ENCODE measurements around the gene TAS2R4. TPM values are rescaled to one million over a fixed set of nuclear protein-coding genes. Genes with fewer than 3 reads are reported as not detected.
"Not testable (repeated sequence)": the region's sequence is repeated elsewhere in the genome, so short reads cannot be mapped to it uniquely, and the experiment has no call there.

The TAS2R4 gene
- total RNA-seq, 1 experiment from 2014 or later, result 0.57 TPM

- in situ Hi-C loops (cut with HindIII; ENCODE audit: low pct_unique_long_range_greater_than_20kb, low sequenced_read_pairs), result no loop called here
- POLR2A ChIA-PET, result no interaction called here
Observed at GRCh38 chr7:141763797-141764196, 12.7 kb upstream of the TAS2R4 start, which contains the start of gene TAS2R3. TAS2R3 (plus strand) TSS chr7:141764097; CDS start chr7:141764159, 62 bp downstream.

GRCh38 chr7:141770083-141770583 lies 6.3 kb upstream of the TAS2R4 start:
- in situ Hi-C loops (cut with HindIII; ENCODE audit: low pct_unique_long_range_greater_than_20kb, low sequenced_read_pairs); BruUV-seq (replicated peaks); CTCF ChIA-PET; H3K27ac ChIP-seq (ENCODE audit: low read length); DNase-seq (ENCODE audit: low read depth, low spot score); H3K27me3 ChIP-seq (ENCODE audit: control insufficient read depth, insufficient read depth, low read length); ATAC-seq; H3K4me1 ChIP-seq (ENCODE audit: control insufficient read depth, insufficient read depth, low read length); H3K4me3 ChIP-seq (ENCODE audit: low read depth in 2 of 2, low read length in 2 of 2); H3K9me3 ChIP-seq (ENCODE audit: control insufficient read depth, insufficient read depth, low read depth, low read length); POLR2A ChIA-PET; intact Hi-C loops (cut with micrococcal nuclease; ENCODE audit: unreplicated experiment); H3K36me3 ChIP-seq (ENCODE audit: control insufficient read depth, insufficient read depth, low read length): not testable (repeated sequence)

More at GRCh38 chr7:141763797-141764196, 12.7 kb upstream of the TAS2R4 start, which contains the start of gene TAS2R3:
- no peaks in the 10 kb centered on the region for H3K9me3 ChIP-seq (ENCODE audit: control insufficient read depth, insufficient read depth, low read depth, low read length)
- H3K36me3 ChIP-seq (ENCODE audit: control insufficient read depth, insufficient read depth, low read length), result peaks cover 2% of the 10 kb centered on the region; the same call in 1 of the 2 replicates
- BruUV-seq (replicated peaks), result no TSS peak
- H3K4me3 ChIP-seq (ENCODE audit: low read depth in 2 of 2, low read length in 2 of 2), result no peak within 1 kb of the TSS
- no peaks in the 10 kb centered on the region for H3K27me3 ChIP-seq (ENCODE audit: control insufficient read depth, insufficient read depth, low read length)
- ATAC-seq (no peak), DNase-seq (ENCODE audit: low read depth, low spot score) (no peak)
- H3K4me1 ChIP-seq (ENCODE audit: control insufficient read depth, insufficient read depth, low read length), result no peaks in the 10 kb centered on the region
- CTCF ChIA-PET, result no interaction called here
- no peak for TF ChIP-seq CTCF (IDR thresholded peaks at IDR 0.05)
- no peak for TF ChIP-seq SIN3A (IDR thresholded peaks at IDR 0.05; ENCODE audit: borderline replicate concordance, insufficient read depth, low read depth, low read length)
- TF ChIP-seq REST (IDR thresholded peaks at IDR 0.05; ENCODE audit: insufficient read depth in 1 of 2, low read depth in 2 of 2, low read length in 1 of 2), result no peak
- TF ChIP-seq POLR2AphosphoS5 (IDR thresholded peaks at IDR 0.05; ENCODE audit: low read depth, low read length), result no peak
- TF ChIP-seq TCF7L2 (IDR thresholded peaks at IDR 0.05; ENCODE audit: low read depth, low read length), result no peak
- H3K27ac ChIP-seq (ENCODE audit: low read length), result no peak within 1 kb of the TSS
- intact Hi-C loops (cut with micrococcal nuclease; ENCODE audit: unreplicated experiment), result no loop called here

GRCh38 chr7:141785706-141786552 lies 9.5 kb downstream of the TAS2R4 start:
- Histone ChIP-seq H3K4me1 (ENCODE audit: control insufficient read depth, insufficient read depth, low read length) (no peaks in the 10 kb centered on the region), H3K27me3 (ENCODE audit: control insufficient read depth, insufficient read depth, low read length) (no peaks in the 10 kb centered on the region), H3K4me3 (ENCODE audit: low read depth in 2 of 2, low read length in 2 of 2) (no peak overlapping the region), H3K36me3 (ENCODE audit: control insufficient read depth, insufficient read depth, low read length) (no peaks in the 10 kb centered on the region), H3K27ac (ENCODE audit: low read length) (no peak overlapping the region), H3K9me3 (ENCODE audit: control insufficient read depth, insufficient read depth, low read depth, low read length) (no peaks in the 10 kb centered on the region)
- in situ Hi-C loops (cut with HindIII; ENCODE audit: low pct_unique_long_range_greater_than_20kb, low sequenced_read_pairs) (no loop called here), intact Hi-C loops (cut with micrococcal nuclease; ENCODE audit: unreplicated experiment) (loop anchor here (5.0 kb wide), 1 partner anchor 134 kb away; no protein-coding TSS in a partner anchor)
- DNase-seq (ENCODE audit: low read depth, low spot score) (peak; percentile 51), ATAC-seq (peak; percentile 91)
- TF ChIP-seq SIN3A (IDR thresholded peaks at IDR 0.05; ENCODE audit: borderline replicate concordance, insufficient read depth, low read depth, low read length), result no peak
- peak; percentile 88 for TF ChIP-seq CTCF (IDR thresholded peaks at IDR 0.05)
- ChIA-PET CTCF (interaction anchor here (0.7 to 0.9 kb wide), 2 partner anchors 58 to 158 kb away, joined by 3 read pairs; no protein-coding TSS in a partner anchor), POLR2A (no interaction called here)
- BruUV-seq (replicated peaks), result no TSS peak

Measured in Panc1 (cell line).